Activated gamma-delta T cell (primary cell): ENCODE measurements around the gene EDN1.
"Not testable (repeated sequence)": the region's sequence is repeated elsewhere in the genome, so short reads cannot be mapped to it uniquely, and the experiment has no call there.

Experiments used
- DNase-seq: peaks from one replicate; lab custom pipeline; 2025; lab: John Stamatoyannopoulos, UW

The EDN1 gene

GRCh38 chr6:12294851-12295536, 4.8 kb downstream of the EDN1 start:
- DNase-seq, result no peak

- DNase-seq, result no peak
Observed at GRCh38 chr6:12295558-12296254, 5.5 kb downstream of the EDN1 start.

GRCh38 chr6:12296255-12296573, 6.1 kb downstream of the EDN1 start:
- no peak for DNase-seq

- no peak for DNase-seq
Observed at GRCh38 chr6:12296604-12297003, 6.4 kb downstream of the EDN1 start.

GRCh38 chr6:12297363-12298016, 7.3 kb downstream of the EDN1 start:
- DNase-seq, result no peak

- no peak for DNase-seq
Observed at GRCh38 chr6:12298017-12298978, 8.1 kb downstream of the EDN1 start.

DNA sequence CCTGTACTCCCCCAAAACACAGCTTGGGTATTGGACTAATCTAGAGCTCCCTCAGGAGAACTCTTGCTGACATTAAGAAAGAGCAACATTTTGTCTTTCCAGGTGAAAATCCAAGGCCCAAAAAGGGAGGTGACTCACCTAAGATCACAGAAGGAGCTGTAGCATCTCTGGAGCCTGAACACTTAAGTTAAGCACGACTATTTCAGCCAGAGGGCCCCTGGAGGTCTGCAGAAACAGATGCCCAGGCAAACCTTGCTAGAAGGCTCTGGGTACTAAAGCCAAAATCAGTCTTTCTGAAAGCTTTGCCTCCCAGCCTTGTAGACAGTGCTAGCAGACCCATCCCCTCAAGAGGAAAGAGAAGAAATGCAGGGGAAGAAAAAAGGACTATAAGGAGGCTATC, 8.8 kb downstream of the EDN1 start:
- DNase-seq, result no peak

GRCh38 chr6:12301018-12301417, 10.9 kb downstream of the EDN1 start:
- DNase-seq, result no peak

- DNase-seq, result no peak
Observed at GRCh38 chr6:12304487-12304886, 14.3 kb downstream of the EDN1 start.

DNA sequence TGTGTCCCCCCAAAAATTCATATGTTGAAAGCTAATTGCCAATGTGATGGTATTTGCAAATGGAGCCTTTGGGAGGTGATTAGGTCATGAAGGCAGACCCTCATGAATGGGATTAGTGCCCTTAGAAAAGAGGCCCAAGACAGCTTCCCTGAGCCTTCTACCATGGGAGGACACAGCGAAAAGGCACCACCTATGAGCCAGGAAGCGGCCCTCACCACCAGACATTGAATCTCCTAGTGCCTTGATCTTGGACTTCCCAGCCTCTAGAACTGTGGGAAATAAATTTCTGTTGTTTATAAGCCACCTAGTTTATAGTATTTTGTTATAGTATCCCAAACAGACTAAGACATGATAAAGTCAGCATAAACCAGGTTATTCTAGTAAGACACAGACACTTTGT, 18.9 kb downstream of the EDN1 start:
- no peak for DNase-seq

GRCh38 chr6:12311106-12311505, 20.9 kb downstream of the EDN1 start:
- DNase-seq, result no peak

DNA sequence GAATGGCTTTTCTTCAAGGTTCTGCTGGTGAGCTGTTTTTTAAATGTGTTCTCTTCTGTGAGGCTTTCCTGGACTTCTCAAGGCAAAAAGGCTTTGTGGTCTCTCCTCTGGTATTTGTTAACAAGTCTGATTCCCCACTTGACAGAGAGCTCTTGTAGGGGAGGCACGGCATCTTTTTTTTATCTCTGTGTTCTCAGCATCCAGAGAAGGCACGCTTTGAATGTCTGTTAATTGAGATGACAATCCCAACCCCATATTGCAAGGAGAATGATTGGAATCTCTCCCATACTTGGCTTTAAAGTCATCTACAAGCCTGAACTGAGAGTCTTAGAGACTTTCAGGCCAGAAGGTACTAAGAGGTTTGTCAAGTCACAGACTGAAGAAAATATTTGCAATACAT, 22.6 kb downstream of the EDN1 start:
- no peak for DNase-seq

GRCh38 chr6:12313306-12313991, 23.3 kb downstream of the EDN1 start:
- no peak for DNase-seq

DNA sequence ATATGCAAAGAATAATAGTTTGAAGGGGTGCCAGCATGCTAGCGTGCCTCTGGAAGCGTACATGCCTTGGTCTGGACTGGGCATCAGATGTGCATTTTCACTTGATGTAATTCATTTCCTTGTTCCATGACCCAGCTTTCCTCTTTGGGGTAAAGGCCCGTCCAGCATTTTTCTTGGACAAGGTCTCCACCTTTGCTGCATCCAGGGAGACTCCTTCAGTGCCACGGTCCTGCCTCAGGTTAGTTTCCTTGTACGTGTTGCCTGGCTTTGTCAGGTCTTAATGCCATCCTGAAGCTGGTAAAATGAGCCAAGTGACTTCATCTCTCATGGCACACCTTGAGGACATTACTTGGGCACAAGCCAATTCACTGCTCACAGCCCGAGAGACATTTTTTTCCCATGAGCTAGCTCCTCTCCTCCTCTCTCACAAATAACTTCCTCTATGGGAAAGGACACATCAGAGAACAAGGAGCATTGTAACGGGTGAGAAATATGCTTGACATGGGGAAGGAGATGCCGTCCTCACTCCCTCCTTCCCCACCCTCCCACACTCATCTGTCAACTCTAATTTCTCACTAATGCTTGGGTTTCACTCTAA, 23.9 kb downstream of the EDN1 start:
- DNase-seq, result no peak

GRCh38 chr6:12314751-12315150, 24.6 kb downstream of the EDN1 start:
- no peak for DNase-seq

GRCh38 chr6:12315292-12316081, 25.3 kb downstream of the EDN1 start:
- DNase-seq, result no peak

DNA sequence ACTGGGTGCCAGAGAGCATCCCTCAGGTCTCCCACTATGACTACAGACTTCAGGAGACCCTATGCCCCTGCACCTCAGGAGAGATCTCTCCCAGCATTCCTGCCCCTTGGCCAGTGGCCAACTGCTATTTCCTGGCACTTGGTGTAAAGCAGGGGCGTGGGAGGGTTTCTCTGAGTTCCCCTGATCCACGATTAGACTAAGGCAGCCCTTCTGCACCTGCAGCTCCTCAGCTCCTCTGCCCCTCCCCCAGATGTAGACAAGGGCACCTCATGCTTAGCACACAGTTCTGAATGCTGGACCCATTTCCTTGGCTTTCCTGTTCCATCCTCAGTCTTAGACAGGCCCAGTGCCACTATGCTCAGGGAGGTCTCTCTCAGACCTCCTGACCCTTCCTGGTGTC, 28.6 kb downstream of the EDN1 start:
- DNase-seq, result no peak

- DNase-seq, result not testable (repeated sequence)
Observed at GRCh38 chr6:12320074-12320473, 29.9 kb downstream of the EDN1 start.

- DNase-seq, result no peak
Observed at GRCh38 chr6:12324099-12324498, 33.9 kb downstream of the EDN1 start.

- DNase-seq, result no peak
Observed at GRCh38 chr6:12324748-12325147, 34.6 kb downstream of the EDN1 start.
